Measurements from ENCODE around the gene PI4KA.
A peak's percentile ranks its signal among the peaks of the same experiment; 100 is the strongest.

The PI4KA gene

GRCh38 chr22:20792221-20792965 is 66.2 kb downstream of the PI4KA start:
- ATAC-seq = no peak

GRCh38 chr22:20788627-20789344 is 69.8 kb downstream of the PI4KA start:
- no peak for ATAC-seq

GRCh38 chr22:20787746-20788626 is 70.6 kb downstream of the PI4KA start:
- ATAC-seq = no peak

- no peak for ATAC-seq
Measured at GRCh38 chr22:20787223-20787622, 71.4 kb downstream of the PI4KA start.

GRCh38 chr22:20786536-20786979 is 72.1 kb downstream of the PI4KA start:
- ATAC-seq = no peak

- ATAC-seq = no peak
Measured at GRCh38 chr22:20786048-20786447, 72.6 kb downstream of the PI4KA start.

- no peak for ATAC-seq
Measured at GRCh38 chr22:20785415-20785814, 73.2 kb downstream of the PI4KA start.

- peak; percentile 33 to 47 for ATAC-seq
Measured at GRCh38 chr22:20783844-20784723, 74.5 kb downstream of the PI4KA start.

- ATAC-seq = no peak
Measured at GRCh38 chr22:20783300-20783673, 75.3 kb downstream of the PI4KA start.

- no peak for ATAC-seq
Measured at GRCh38 chr22:20782596-20783299, 75.9 kb downstream of the PI4KA start.

GRCh38 chr22:20782083-20782482 is 76.5 kb downstream of the PI4KA start:
- no peak for ATAC-seq

- ATAC-seq = peak; percentile 89 to 92
Measured at GRCh38 chr22:20781272-20781990, 77.2 kb downstream of the PI4KA start.

GRCh38 chr22:20779818-20780158 is 78.8 kb downstream of the PI4KA start:
- ATAC-seq = no peak

- ATAC-seq = no peak
Measured at GRCh38 chr22:20779014-20779817, 79.4 kb downstream of the PI4KA start.

- no peak for ATAC-seq
Measured at GRCh38 chr22:20777420-20778177, 81.0 kb downstream of the PI4KA start.

- ATAC-seq = no peak
Measured at GRCh38 chr22:20776624-20777405, 81.8 kb downstream of the PI4KA start.

- no peak for ATAC-seq
Measured at GRCh38 chr22:20775342-20775895, 83.2 kb downstream of the PI4KA start.

- no peak for ATAC-seq
Measured at GRCh38 chr22:20774882-20775281, 83.7 kb downstream of the PI4KA start.

All from activated CD4-positive, CD25-positive, alpha-beta regulatory T cell treated with anti-CD3 and anti-CD28 coated beads, Interleukin-2, amount 50 U/mL, for 24 hours (primary cell).